ENCODE data around the gene POM121C.
A peak's percentile ranks its signal among the peaks of the same experiment; 100 is the strongest.
"Not testable (repeated sequence)": the region's sequence is repeated elsewhere in the genome, so short reads cannot be mapped to it uniquely, and the experiment has no call there.

GRCh38 chr7:75415428-75415817, 70.7 kb downstream of the POM121C start:
- TF ChIP-seq CTCF (IDR thresholded peaks at IDR 0.05 in 8 of 11, conservative IDR thresholded peaks at IDR 0.05 in 3 of 11): not testable (repeated sequence)
- peak in 1 of 3 donors; percentile 7 for TF ChIP-seq POLR2AphosphoS5 (IDR thresholded peaks at IDR 0.05)
